Stomach (tissue), 9 donors: ENCODE results near the gene TAS2R7. TPM values are rescaled to one million over a fixed set of nuclear protein-coding genes. Genes with fewer than 3 reads are reported as not detected.

ENCODE experiments used
- DNase-seq, 2 donors: peaks; one replicate each; pipeline versions ENCODE4 v3.0.0 to v3.0.0-alpha.2; 2013 to 2019
- H3K27ac ChIP-seq, 5 donors: fragments of 200-600 bp in 4 of 5; sonication (generic) in 4 of 5; one replicate each; pipeline ENCODE4 v1.5.1; 2013 to 2019; ENCODE audit warnings: mild to moderate bottlenecking in 1 of 5, moderate library complexity in 1 of 5
- H3K27me3 ChIP-seq, 3 donors: fragments of 200-600 bp; sonication (generic); one replicate each; pipeline ENCODE4 v1.5.1; 2017 to 2019; ENCODE audit warnings: mixed run types in 1 of 3
- H3K36me3 ChIP-seq, 4 donors: fragments of 200-600 bp; sonication (generic); 1 replicate in 3 of 4; 2 replicates in 1 of 4; pipeline ENCODE4 v1.5.1; 2016 to 2019
- H3K4me1 ChIP-seq, 4 donors: fragments of 200-600 bp; sonication (generic); one replicate each; pipeline ENCODE4 v1.5.1; 2016 to 2019
- H3K4me3 ChIP-seq, 4 donors: fragments of 200-600 bp; sonication (generic) in 3 of 4; one replicate each; pipeline ENCODE4 v1.5.1; 2016 to 2019; ENCODE audit warnings: mild to moderate bottlenecking in 1 of 4
- H3K9me3 ChIP-seq, 4 donors: fragments of 200-600 bp; sonication (generic); one replicate each; pipeline ENCODE4 v1.5.1; 2016 to 2019
- CTCF ChIP-seq, 7 experiments: fragments of 450-650 bp in 4 of 7; fragments of 200-600 bp in 3 of 7; sonication (generic) in 3 of 7; IDR thresholded peaks; one replicate each; pipeline ENCODE4 v1.5.1; 2016 to 2019; ENCODE audit warnings: antibody characterized with exemption in 7 of 7, control low read depth in 2 of 7, mild to moderate bottlenecking in 1 of 7
- EP300 ChIP-seq: sonication (generic); formaldehyde crosslinking; IDR thresholded peaks from one replicate; pipeline ENCODE4 v1.6.1; 2017; ENCODE audit warnings: antibody characterized with exemption
- POLR2A ChIP-seq, 4 donors: fragments of 450-650 bp; IDR thresholded peaks; one replicate each; pipeline ENCODE4 v1.6.1; 2016; ENCODE audit warnings: antibody characterized with exemption in 4 of 4, control low read depth in 2 of 4, mild to moderate bottlenecking in 1 of 4, moderate library complexity in 1 of 4
- POLR2AphosphoS5 ChIP-seq, 3 donors: sonication (generic); formaldehyde crosslinking; IDR thresholded peaks; one replicate each; pipeline ENCODE4 v1.6.1; 2016; ENCODE audit warnings: antibody characterized with exemption in 3 of 3
- WGBS, 5 donors: extraction: QIAGEN DNeasy Blood & Tissue Kit in 3 of 5; methylation state at CpG; one replicate each; pipeline versions ENCODE4 v1.1.5 to v1.1.7; 2013 to 2018; 5-methylcytosine and 5-hydroxymethylcytosine counted together
- intact Hi-C: fragments of 100-400 bp; cut with DNase I; formaldehyde crosslinking; loops from one replicate; pipeline ENCODE4 v1.15.1; 2023; ENCODE audit warnings: low total_unique reads
- polyA plus RNA-seq, 3 donors: library from polyadenylated mRNA; stranded (reverse); fragments of 200-250 nt; gene quantifications; one replicate each; pipeline ENCODE4 v1.2.3, GENCODE V29; 2013
- small RNA-seq, 4 donors: library from RNA; depleted of rRNA; stranded (forward); fragments of <200 nt; gene quantifications; one replicate each; pipeline ENCODE3, GENCODE V24; 2016
- total RNA-seq, 5 donors: library from RNA; depleted of rRNA; stranded (reverse); fragments of >200 nt; gene quantifications; one replicate each; pipeline versions ENCODE4 v1.1.0 to v1.2.3, GENCODE V29; 2014 to 2016
- donor health status: healthy with polysubstance abuse.
- donor health status: Bipolar disorder and iron deficiency.
- donor health status: healthy.

TAS2R7 gene
- total and polyA plus RNA-seq, 8 donors, result not detected

- Histone ChIP-seq H3K4me3 (no peak overlapping the region), H3K27me3 (peaks cover 0 to 45% (median 6%) of the 10 kb centered on the region in 3 donors), H3K36me3 (no peaks in the 10 kb centered on the region), H3K4me1 (no peaks in the 10 kb centered on the region), H3K27ac (no peak overlapping the region), H3K9me3 (no peaks in the 10 kb centered on the region)
- WGBS, 5 donors, result 0 to 2% (median 2%) methylated on average over 1 of the region's 1 CpG
- TF ChIP-seq EP300, result no peak
- TF ChIP-seq CTCF (IDR thresholded peaks at IDR 0.05), result peak in 5 of 7 experiments; percentile 37 to 68 (median 60)
- intact Hi-C loops, result loop anchor here (5.0 kb wide), 2 partner anchors 431 to 716 kb away; no protein-coding TSS in a partner anchor
- peak in 1 of 2 donors; percentile 64 for DNase-seq
Observed at GRCh38 chr12:10771132-10771733, 31.2 kb downstream of the TAS2R7 start.

- Histone ChIP-seq H3K4me3 (no peak overlapping the region), H3K9me3 (peaks cover 7 to 20% (median 18%) of the 10 kb centered on the region in 4 donors), H3K27me3 (peaks cover 0 to 30% (median 5%) of the 10 kb centered on the region in 3 donors), H3K4me1 (no peaks in the 10 kb centered on the region), H3K36me3 (no peaks in the 10 kb centered on the region), H3K27ac (no peak overlapping the region)
- WGBS, 5 donors, result 16 to 34% (median 28%) methylated on average over 2 of the region's 2 CpGs
- intact Hi-C loops, result loop anchor here (10.0 kb wide), 1 partner anchor 145 kb away; the partner anchor contains the start of gene MAGOHB
- TF ChIP-seq EP300 (no peak), POLR2A (IDR thresholded peaks at IDR 0.05) (no peak), CTCF (IDR thresholded peaks at IDR 0.05) (no peak)
- DNase-seq, result no peak
Observed at GRCh38 chr12:10759657-10760056, 42.8 kb downstream of the TAS2R7 start.

- Histone ChIP-seq H3K27ac (no peak overlapping the region), H3K4me1 (no peaks in the 10 kb centered on the region), H3K4me3 (no peak overlapping the region), H3K9me3 (peaks cover 7 to 20% (median 18%) of the 10 kb centered on the region in 4 donors), H3K27me3 (peaks cover 0 to 15% (median 5%) of the 10 kb centered on the region in 3 donors), H3K36me3 (no peaks in the 10 kb centered on the region)
- no peak for TF ChIP-seq POLR2AphosphoS5 (IDR thresholded peaks at IDR 0.05)
- TF ChIP-seq CTCF (IDR thresholded peaks at IDR 0.05), result no peak
- no peak for TF ChIP-seq POLR2A (IDR thresholded peaks at IDR 0.05)
- no peak for TF ChIP-seq EP300
- intact Hi-C loops, result loop anchor here (10.0 kb wide), 1 partner anchor 141 kb away; the partner anchor contains the start of gene MAGOHB
- DNase-seq, result no peak
- 79 to 88% (median 85%) methylated on average over 4 of the region's 4 CpGs for WGBS, 5 donors
Observed at GRCh38 chr12:10756194-10756593, 46.2 kb downstream of the TAS2R7 start.

GRCh38 chr12:10753059-10753458 is 49.4 kb downstream of the TAS2R7 start:
- Histone ChIP-seq H3K27me3 (peaks cover 0 to 17% (median 5%) of the 10 kb centered on the region in 3 donors), H3K9me3 (peaks cover 7 to 20% (median 18%) of the 10 kb centered on the region in 4 donors), H3K36me3 (no peaks in the 10 kb centered on the region), H3K27ac (no peak overlapping the region), H3K4me3 (no peak overlapping the region), H3K4me1 (peaks cover 0 to 10% (median 3%) of the 10 kb centered on the region in 4 donors)
- TF ChIP-seq EP300 (no peak), POLR2A (IDR thresholded peaks at IDR 0.05) (no peak), POLR2AphosphoS5 (IDR thresholded peaks at IDR 0.05) (no peak), CTCF (IDR thresholded peaks at IDR 0.05) (no peak)
- intact Hi-C loops, result loop anchor here (10.0 kb wide), 1 partner anchor 138 kb away; the partner anchor contains the start of gene MAGOHB
- DNase-seq, result no peak
- WGBS, 5 donors, result 18 to 37% (median 35%) methylated on average over 4 of the region's 4 CpGs

Small RNA genes within 50 kb of the gene (small RNA-seq; reads per million reads assigned to genes)
- 0 to 0.15 (median 0) reads per million in 4 donors for gene PRR4

Other genes with a start within 250 kb of the TAS2R7 start
- 10 to 100 TPM in 2 of 5 donors, 1 to 10 TPM in 2, under 1 TPM in 1; 0.58 to 33.2 (median 7.2) TPM for gene MAGOHB, start 189.0 kb downstream of the TAS2R7 start, total RNA-seq
- 10 to 100 TPM; 24.0 to 26.7 (median 25.1) TPM for gene MAGOHB, start 189.0 kb downstream of the TAS2R7 start, polyA plus RNA-seq
- gene STYK1, start 128.6 kb downstream of the TAS2R7 start, total RNA-seq, result 10 to 100 TPM in 3 of 5 donors, 1 to 10 TPM in 2; 2.3 to 23.7 (median 12.0) TPM
- gene STYK1, start 128.6 kb downstream of the TAS2R7 start, polyA plus RNA-seq, result 1 to 10 TPM; 2.5 to 4.4 (median 4.3) TPM
- 100 to 1,000 TPM; 159 to 585 (median 324) TPM for gene YBX3, start 79.3 kb downstream of the TAS2R7 start, total RNA-seq
- 100 to 1,000 TPM; 158 to 302 (median 214) TPM for gene YBX3, start 79.3 kb downstream of the TAS2R7 start, polyA plus RNA-seq
- gene TAS2R8, start 4.7 kb upstream of the TAS2R7 start, total RNA-seq, result not detected
- gene TAS2R8, start 4.7 kb upstream of the TAS2R7 start, polyA plus RNA-seq, result not detected
- under 1 TPM in 1 of 5 donors, not detected in 4; 0.73 TPM for gene TAS2R9, start 7.5 kb upstream of the TAS2R7 start, total RNA-seq
- not detected for gene TAS2R9, start 7.5 kb upstream of the TAS2R7 start, polyA plus RNA-seq
- gene TAS2R10, start 23.7 kb upstream of the TAS2R7 start, total RNA-seq, result 1 to 10 TPM in 2 of 5 donors, not detected in 3; 1.0 to 3.5 TPM
- gene TAS2R10, start 23.7 kb upstream of the TAS2R7 start, polyA plus RNA-seq, result not detected
- gene PRR4, start 46.8 kb upstream of the TAS2R7 start, total RNA-seq, result 100 to 1,000 TPM in 1 of 5 donors, 1 to 10 TPM in 1, under 1 TPM in 1, not detected in 2; 0.87 to 334 (median 3.5) TPM
- gene PRR4, start 46.8 kb upstream of the TAS2R7 start, polyA plus RNA-seq, result 1 to 10 TPM; 2.1 to 6.5 (median 2.6) TPM
- 10 to 100 TPM; 10.4 to 77.6 (median 24.1) TPM for gene PRH1, start 81.6 kb upstream of the TAS2R7 start, total RNA-seq
- gene PRH1, start 81.6 kb upstream of the TAS2R7 start, polyA plus RNA-seq, result 1 to 10 TPM; 1.5 to 2.6 (median 2.1) TPM
- 10 to 100 TPM in 1 of 5 donors, 1 to 10 TPM in 3, under 1 TPM in 1; 0.58 to 13.0 (median 3.0) TPM for gene TAS2R13, start 106.9 kb upstream of the TAS2R7 start, total RNA-seq
- not detected for gene TAS2R13, start 106.9 kb upstream of the TAS2R7 start, polyA plus RNA-seq
- not detected for gene PRH2, start 126.6 kb upstream of the TAS2R7 start, total RNA-seq
- under 1 TPM in 1 of 3 donors, not detected in 2; 0.45 TPM for gene PRH2, start 126.6 kb upstream of the TAS2R7 start, polyA plus RNA-seq
- 10 to 100 TPM in 1 of 5 donors, 1 to 10 TPM in 2, not detected in 2; 1.7 to 17.3 (median 1.8) TPM for gene TAS2R14, start 136.6 kb upstream of the TAS2R7 start, total RNA-seq
- 1 to 10 TPM in 1 of 3 donors, under 1 TPM in 2; 0.19 to 2.1 (median 0.31) TPM for gene TAS2R14, start 136.6 kb upstream of the TAS2R7 start, polyA plus RNA-seq
- gene TAS2R50, start 184.3 kb upstream of the TAS2R7 start, total RNA-seq, result 1 to 10 TPM in 2 of 5 donors, not detected in 3; 2.9 to 7.7 TPM
- not detected for gene TAS2R50, start 184.3 kb upstream of the TAS2R7 start, polyA plus RNA-seq
- 10 to 100 TPM in 2 of 5 donors, 1 to 10 TPM in 1, not detected in 2; 4.9 to 11.6 (median 11.4) TPM for gene TAS2R20, start 195.7 kb upstream of the TAS2R7 start, total RNA-seq
- under 1 TPM in 1 of 3 donors, not detected in 2; 0.35 TPM for gene TAS2R20, start 195.7 kb upstream of the TAS2R7 start, polyA plus RNA-seq
- gene TAS2R19, start 220.0 kb upstream of the TAS2R7 start, total RNA-seq, result 10 to 100 TPM in 2 of 5 donors, under 1 TPM in 1, not detected in 2; 0.89 to 21.8 (median 12.3) TPM
- under 1 TPM in 1 of 3 donors, not detected in 2; 0.30 TPM for gene TAS2R19, start 220.0 kb upstream of the TAS2R7 start, polyA plus RNA-seq
- 10 to 100 TPM in 2 of 5 donors, 1 to 10 TPM in 1, not detected in 2; 7.7 to 27.2 (median 19.6) TPM for gene TAS2R31, start 228.8 kb upstream of the TAS2R7 start, total RNA-seq
- gene TAS2R31, start 228.8 kb upstream of the TAS2R7 start, polyA plus RNA-seq, result under 1 TPM in 1 of 3 donors, not detected in 2; 0.33 TPM